Loucy (cell line): ENCODE measurements around the gene SSTR3.

Experiments
- CTCF ChIP-seq: fragments of 200-600 bp; sonication (generic); conservative IDR thresholded peaks from 2 replicates; pipeline ENCODE4 v1.5.1; 2014; ENCODE audit warnings: mild to moderate bottlenecking, antibody characterized with exemption, low read length
- EZH2phosphoT487 ChIP-seq: fragments of 200-600 bp; IDR thresholded peaks from 2 replicates; pipeline ENCODE4 v1.6.1; 2018; ENCODE audit warnings: antibody characterized with exemption, mild to moderate bottlenecking, moderate library complexity, borderline replicate concordance

DNA sequence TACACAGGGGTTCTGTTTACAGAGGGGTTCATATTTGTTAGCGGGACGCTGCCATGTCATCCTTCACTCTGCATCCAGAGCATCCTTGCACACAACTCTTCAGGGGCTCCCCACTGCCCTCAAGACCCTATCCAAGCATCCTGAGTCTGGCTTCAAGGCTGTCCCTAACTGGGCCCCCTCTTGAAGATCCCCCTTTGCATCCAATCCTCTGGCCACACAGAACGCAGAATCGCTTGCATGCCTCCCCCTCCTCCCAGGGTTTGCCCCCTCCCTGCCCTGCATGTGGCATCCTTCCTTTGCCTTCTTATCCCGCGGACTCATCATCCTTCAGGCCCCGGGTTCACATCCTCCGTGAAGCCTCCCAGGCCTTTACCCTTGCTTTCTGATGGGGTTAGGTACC is 42.9 kb downstream of the SSTR3 start:
- TF ChIP-seq CTCF (no peak), EZH2phosphoT487 (no peak)
